ENCODE measurements around the gene MEG3.

DNA sequence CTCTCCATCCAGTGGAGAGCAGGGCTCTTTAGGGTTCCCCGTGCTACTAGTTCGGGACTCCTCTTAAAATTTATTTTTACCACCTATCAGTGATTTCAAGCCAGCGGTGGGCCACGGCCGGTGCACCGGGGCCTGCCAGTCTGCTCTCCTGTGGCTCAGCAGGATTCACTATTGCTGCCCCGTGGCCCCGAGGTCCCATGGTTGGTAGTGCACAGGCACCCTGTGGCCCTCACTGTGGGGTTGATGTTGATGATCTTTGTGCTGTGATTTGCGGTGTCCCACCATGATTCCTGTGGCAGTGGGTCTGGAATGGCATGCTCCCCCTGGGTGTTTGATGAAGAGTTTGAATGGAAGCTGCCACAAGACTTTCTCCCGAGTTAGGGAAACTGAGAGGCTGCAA, 12.6 kb upstream of the MEG3 start:
- TF ChIP-seq, protein P1, sequence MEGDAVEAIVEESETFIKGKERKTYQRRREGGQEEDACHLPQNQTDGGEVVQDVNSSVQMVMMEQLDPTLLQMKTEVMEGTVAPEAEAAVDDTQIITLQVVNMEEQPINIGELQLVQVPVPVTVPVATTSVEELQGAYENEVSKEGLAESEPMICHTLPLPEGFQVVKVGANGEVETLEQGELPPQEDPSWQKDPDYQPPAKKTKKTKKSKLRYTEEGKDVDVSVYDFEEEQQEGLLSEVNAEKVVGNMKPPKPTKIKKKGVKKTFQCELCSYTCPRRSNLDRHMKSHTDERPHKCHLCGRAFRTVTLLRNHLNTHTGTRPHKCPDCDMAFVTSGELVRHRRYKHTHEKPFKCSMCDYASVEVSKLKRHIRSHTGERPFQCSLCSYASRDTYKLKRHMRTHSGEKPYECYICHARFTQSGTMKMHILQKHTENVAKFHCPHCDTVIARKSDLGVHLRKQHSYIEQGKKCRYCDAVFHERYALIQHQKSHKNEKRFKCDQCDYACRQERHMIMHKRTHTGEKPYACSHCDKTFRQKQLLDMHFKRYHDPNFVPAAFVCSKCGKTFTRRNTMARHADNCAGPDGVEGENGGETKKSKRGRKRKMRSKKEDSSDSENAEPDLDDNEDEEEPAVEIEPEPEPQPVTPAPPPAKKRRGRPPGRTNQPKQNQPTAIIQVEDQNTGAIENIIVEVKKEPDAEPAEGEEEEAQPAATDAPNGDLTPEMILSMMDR (IDR thresholded peaks at IDR 0.05): no peak
- no peak for TF ChIP-seq POLR2A (IDR thresholded peaks at IDR 0.05)
